Measurements from ENCODE around the gene ARF1.

The ARF1 gene

DNA sequence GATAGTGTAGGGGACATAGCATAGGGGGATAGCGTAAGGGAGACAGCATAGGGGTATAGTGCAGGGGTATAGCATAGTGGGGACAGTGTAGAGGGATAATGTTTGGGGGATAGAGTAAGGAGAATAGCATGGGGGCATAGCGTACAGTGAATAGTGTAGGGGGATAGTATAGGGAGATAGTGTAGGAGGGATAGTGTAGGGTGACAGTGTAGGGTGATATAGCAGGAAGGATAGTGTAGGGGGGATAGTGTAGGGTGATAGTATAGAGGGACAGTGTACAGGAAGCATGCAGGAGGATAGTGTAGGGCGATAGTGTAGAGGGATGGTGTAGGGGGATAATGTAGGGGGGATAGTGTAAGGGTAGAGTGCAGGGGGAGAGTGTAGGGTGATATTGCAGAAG lies 11.7 kb upstream of the ARF1 start:
- Histone ChIP-seq H3K4me3 (ENCODE audit: low read depth, low read length) (no peak overlapping the region), H3K9me3 (ENCODE audit: severe bottlenecking) (no peaks in the 10 kb centered on the region), H3K36me3 (no peaks in the 10 kb centered on the region), H3K27me3 (ENCODE audit: insufficient read depth, low read depth, severe bottlenecking) (peaks cover 3% of the 10 kb centered on the region), H3K27ac (no peak overlapping the region)
- TF ChIP-seq, protein P1, sequence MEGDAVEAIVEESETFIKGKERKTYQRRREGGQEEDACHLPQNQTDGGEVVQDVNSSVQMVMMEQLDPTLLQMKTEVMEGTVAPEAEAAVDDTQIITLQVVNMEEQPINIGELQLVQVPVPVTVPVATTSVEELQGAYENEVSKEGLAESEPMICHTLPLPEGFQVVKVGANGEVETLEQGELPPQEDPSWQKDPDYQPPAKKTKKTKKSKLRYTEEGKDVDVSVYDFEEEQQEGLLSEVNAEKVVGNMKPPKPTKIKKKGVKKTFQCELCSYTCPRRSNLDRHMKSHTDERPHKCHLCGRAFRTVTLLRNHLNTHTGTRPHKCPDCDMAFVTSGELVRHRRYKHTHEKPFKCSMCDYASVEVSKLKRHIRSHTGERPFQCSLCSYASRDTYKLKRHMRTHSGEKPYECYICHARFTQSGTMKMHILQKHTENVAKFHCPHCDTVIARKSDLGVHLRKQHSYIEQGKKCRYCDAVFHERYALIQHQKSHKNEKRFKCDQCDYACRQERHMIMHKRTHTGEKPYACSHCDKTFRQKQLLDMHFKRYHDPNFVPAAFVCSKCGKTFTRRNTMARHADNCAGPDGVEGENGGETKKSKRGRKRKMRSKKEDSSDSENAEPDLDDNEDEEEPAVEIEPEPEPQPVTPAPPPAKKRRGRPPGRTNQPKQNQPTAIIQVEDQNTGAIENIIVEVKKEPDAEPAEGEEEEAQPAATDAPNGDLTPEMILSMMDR (IDR thresholded peaks at IDR 0.05; ENCODE audit: low read depth, low read length), result no peak
- no peak for DNase-seq

DNA sequence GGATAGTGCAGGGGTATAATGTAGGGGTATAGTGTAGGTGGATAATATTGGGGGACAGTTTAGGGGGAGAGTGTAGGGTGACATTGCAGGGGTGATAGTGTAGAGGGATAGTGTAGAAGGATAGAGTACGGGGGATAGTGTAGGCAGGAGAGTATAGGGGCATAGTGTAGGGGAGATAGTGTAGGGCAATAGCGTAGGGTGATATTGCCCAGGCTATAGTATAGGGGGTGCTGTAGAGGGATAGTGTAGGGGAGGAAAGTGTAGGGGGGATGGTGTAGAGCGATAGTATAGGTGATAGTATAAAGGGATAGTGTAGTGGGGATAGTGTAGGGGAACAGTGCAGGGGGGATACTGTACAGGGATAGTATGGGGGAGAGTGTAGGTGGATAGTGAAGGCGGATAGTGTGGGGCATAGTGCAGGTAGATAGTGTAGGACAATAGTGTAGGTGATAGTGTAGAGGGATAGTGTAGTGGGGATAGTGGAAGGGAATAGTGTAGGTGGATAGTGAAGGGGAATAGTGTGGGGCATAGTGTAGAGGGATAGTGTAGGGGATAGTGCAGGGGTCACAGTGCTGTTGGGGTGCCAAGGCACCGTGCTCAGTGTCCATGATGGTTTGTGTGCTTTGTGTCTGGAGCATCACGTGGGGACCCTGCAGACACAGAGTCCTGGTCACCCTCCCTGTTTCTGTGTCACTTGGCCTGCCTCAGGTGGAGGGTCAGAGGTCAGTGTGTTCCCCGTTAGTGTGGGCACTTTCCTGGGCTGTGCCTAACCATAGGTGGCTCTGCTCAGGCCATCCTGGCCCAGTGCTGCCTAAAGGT lies 10.5 kb upstream of the ARF1 start:
- no peaks in the 10 kb centered on the region for H3K9me3 ChIP-seq (ENCODE audit: severe bottlenecking)
- H3K4me3 ChIP-seq (ENCODE audit: low read depth, low read length), result no peak overlapping the region
- DNase-seq, result no peak
- H3K27ac ChIP-seq, result no peak overlapping the region
- TF ChIP-seq, protein P1 (IDR thresholded peaks at IDR 0.05; ENCODE audit: low read depth, low read length), result no peak
- H3K27me3 ChIP-seq (ENCODE audit: insufficient read depth, low read depth, severe bottlenecking), result peaks cover 3% of the 10 kb centered on the region
- no peaks in the 10 kb centered on the region for H3K36me3 ChIP-seq

DNA sequence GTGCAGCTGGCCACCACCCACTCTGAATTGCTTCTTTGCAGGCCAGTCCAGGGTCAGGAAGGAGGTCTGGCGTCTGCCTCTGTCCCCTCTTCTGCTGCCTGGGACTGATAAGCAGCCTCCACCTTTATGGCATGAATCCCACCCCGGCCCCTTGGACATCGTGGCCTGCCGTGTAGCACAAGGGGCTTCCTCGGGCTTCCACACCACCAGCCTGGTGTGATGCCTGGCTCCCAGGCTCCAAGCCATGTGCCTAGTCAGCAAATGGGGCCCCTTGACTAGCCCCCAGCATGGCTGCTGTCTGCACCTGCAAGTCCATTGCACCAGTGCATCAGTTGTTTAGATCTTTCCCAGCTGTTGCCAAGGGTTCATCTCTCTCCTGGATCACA lies 9.9 kb upstream of the ARF1 start:
- no peaks in the 10 kb centered on the region for H3K9me3 ChIP-seq (ENCODE audit: severe bottlenecking)
- TF ChIP-seq, protein P1 (IDR thresholded peaks at IDR 0.05; ENCODE audit: low read depth, low read length), result no peak
- H3K36me3 ChIP-seq, result no peaks in the 10 kb centered on the region
- no peak for DNase-seq
- no peaks in the 10 kb centered on the region for H3K27me3 ChIP-seq (ENCODE audit: insufficient read depth, low read depth, severe bottlenecking)
- H3K4me3 ChIP-seq (ENCODE audit: low read depth, low read length), result no peak overlapping the region
- no peak overlapping the region for H3K27ac ChIP-seq

DNA sequence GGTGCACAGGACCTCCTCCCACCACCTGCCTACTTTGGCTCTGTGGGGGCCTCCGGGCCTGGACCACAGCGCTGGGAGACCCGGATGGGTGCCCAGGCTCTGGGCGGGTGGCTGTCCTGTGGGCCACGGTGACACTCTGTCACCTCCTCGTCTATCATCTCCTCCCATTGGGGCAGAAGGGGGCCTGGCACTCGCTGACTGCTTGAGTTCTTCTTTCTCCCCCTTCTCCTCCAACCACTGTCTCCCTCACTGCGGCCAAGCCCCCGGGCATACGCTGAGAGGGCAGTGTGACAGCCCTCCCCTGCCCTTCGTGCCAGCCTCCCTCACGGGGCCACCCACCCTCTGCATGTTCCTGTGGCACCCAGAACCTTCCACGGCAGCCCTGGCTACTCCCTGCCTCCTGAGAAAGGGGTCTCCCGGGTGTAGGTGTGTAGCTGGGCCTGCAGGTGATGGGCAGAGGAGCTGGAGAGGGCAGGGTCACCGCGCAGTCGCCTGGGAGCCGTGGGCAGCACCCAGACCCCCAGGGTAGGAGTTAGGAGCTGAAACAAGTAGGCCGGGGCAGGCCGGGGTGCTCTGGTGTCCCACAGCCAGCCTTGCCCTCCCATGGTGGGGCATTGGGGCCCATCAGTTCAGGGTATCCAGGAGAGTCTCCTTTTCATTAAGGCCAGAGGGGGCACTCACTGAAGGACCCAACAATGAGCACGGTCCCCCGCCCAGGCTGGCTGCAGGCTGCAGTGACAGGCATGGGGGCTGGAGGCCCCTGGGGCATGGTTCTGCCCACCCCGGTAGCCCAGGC lies 9.2 kb upstream of the ARF1 start:
- DNase-seq, result no peak
- H3K4me3 ChIP-seq (ENCODE audit: low read depth, low read length), result no peak overlapping the region
- TF ChIP-seq, protein P1 (IDR thresholded peaks at IDR 0.05; ENCODE audit: low read depth, low read length), result no peak
- H3K27ac ChIP-seq, result no peak overlapping the region
- no peaks in the 10 kb centered on the region for H3K36me3 ChIP-seq
- no peaks in the 10 kb centered on the region for H3K27me3 ChIP-seq (ENCODE audit: insufficient read depth, low read depth, severe bottlenecking)
- H3K9me3 ChIP-seq (ENCODE audit: severe bottlenecking), result no peaks in the 10 kb centered on the region

DNA sequence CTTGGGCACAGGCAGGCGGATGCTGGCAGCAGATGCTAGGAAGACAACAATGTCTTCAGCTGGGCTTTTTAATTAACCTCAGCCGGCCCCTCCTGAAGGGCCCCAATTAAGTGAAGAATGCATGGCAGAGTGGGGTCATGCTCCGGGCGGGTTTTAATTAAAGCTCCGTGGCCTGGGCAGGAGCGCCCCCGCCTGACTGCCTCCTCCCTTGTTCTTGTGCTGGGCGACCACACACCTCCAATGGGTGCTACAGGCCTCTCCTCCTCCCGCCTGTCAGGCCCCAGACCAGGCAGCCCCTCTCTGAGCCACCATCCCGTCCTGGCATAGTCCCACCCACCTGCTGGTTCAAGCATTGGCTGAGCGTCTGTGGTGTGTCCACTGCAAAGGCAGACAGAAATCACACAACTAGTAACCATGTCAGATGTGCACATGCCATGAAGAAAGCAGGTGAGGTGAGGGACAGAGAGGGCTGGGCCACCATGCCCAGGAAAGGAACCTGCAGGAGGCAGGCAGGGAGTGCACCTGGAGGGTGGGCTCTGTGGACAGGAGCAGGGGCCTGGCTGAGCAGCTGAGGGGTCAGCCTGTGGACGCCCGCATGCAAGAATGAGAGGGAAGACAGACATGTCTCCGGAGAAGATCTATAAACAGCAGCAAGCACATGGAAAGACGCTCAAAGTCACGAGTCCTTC lies 8.5 kb upstream of the ARF1 start:
- peak; percentile 31 for DNase-seq
- Histone ChIP-seq H3K9me3 (ENCODE audit: severe bottlenecking) (no peaks in the 10 kb centered on the region), H3K27ac (no peak overlapping the region), H3K4me3 (ENCODE audit: low read depth, low read length) (no peak overlapping the region), H3K27me3 (ENCODE audit: insufficient read depth, low read depth, severe bottlenecking) (no peaks in the 10 kb centered on the region), H3K36me3 (no peaks in the 10 kb centered on the region)
- TF ChIP-seq, protein P1 (IDR thresholded peaks at IDR 0.05; ENCODE audit: low read depth, low read length), result peak; percentile 54
